H1 (cell line): ENCODE data around the gene FOSL1. TPM values are rescaled to one million over a fixed set of nuclear protein-coding genes. Genes with fewer than 3 reads are reported as not detected.

ENCODE experiments used
- CTCF ChIA-PET: fragments of 300-600 bp; sonication (Branson Sonifier 250); formaldehyde crosslinking; loops from one replicate; lab custom pipeline; 2021; ENCODE audit not compliant: partially characterized antibody; lab: Charles Lee
- POLR2A ChIA-PET: fragments of 300-600 bp; sonication (Branson Sonifier 250); formaldehyde crosslinking; loops from one replicate; lab custom pipeline; 2021; ENCODE audit warnings: inconsistent platforms; ENCODE audit not compliant: partially characterized antibody; lab: Charles Lee
- DNase-seq, 2 experiments: peaks; one replicate each; pipeline versions ENCODE4 v3.0.0 to v3.0.0-alpha.2; 2010 to 2022; ENCODE audit warnings: low spot score in 2 of 2, low read depth in 1 of 2, mixed read lengths in 1 of 2
- FAIRE-seq: peaks from 2 replicates; lab custom pipeline; 2011; peaks lifted over from hg19 to GRCh38; lab: Jason Lieb, UNC
- H2AFZ ChIP-seq: 2 replicates; pipeline ENCODE4 v1.8.1; 2012; ENCODE audit warnings: low read length, inconsistent platforms
- H2AK5ac ChIP-seq: 2 replicates; pipeline ENCODE4 v1.6.1; 2013; ENCODE audit warnings: low read depth, low read length
- H2BK120ac ChIP-seq: replicated peaks from 2 replicates; pipeline ENCODE3; 2013; ENCODE audit warnings: low read depth, low read length, inconsistent platforms
- H2BK12ac ChIP-seq: 2 replicates; pipeline ENCODE4 v1.6.1; 2013; ENCODE audit warnings: low read depth, low read length
- H2BK15ac ChIP-seq: 2 replicates; pipeline ENCODE4 v1.6.1; 2013; ENCODE audit warnings: low read length
- H2BK20ac ChIP-seq: 2 replicates; pipeline ENCODE4 v1.6.1; 2013; ENCODE audit warnings: low read length
- H2BK5ac ChIP-seq: 2 replicates; pipeline ENCODE4 v1.6.1; 2013; ENCODE audit warnings: low read depth, low read length
- H3K14ac ChIP-seq: 2 replicates; pipeline ENCODE4 v1.6.1; 2013; ENCODE audit warnings: inconsistent platforms; ENCODE audit not compliant: insufficient read length
- H3K18ac ChIP-seq: 2 replicates; pipeline ENCODE4 v1.6.1; 2013; ENCODE audit warnings: low read length; ENCODE audit errors: extremely low read depth
- H3K23ac ChIP-seq: 2 replicates; pipeline ENCODE4 v1.6.1; 2013; ENCODE audit warnings: inconsistent platforms; ENCODE audit not compliant: insufficient read length
- H3K23me2 ChIP-seq: 2 replicates; pipeline ENCODE4 v1.6.1; 2013; ENCODE audit warnings: low read depth, low read length
- H3K27ac ChIP-seq: 2 replicates; pipeline ENCODE4 v1.6.1; 2011; ENCODE audit warnings: low read depth, low read length, inconsistent platforms
- H3K27me3 ChIP-seq, 4 experiments: replicated peaks in 1 of 4; 1 replicate in 1 of 4; 2 replicates in 3 of 4; pipeline versions ENCODE4 v1.6.1 to v1.8.1; 2011 to 2013; ENCODE audit warnings: low read length in 3 of 4, mild to moderate bottlenecking in 3 of 4, inconsistent platforms in 2 of 4, mixed read lengths in 2 of 4, moderate library complexity in 1 of 4; ENCODE audit not compliant: control insufficient read depth in 3 of 4, insufficient read depth in 3 of 4; ENCODE audit errors: extremely low read depth in 1 of 4
- H3K36me3 ChIP-seq, 4 experiments: 2 replicates each; pipeline versions ENCODE4 v1.6.1 to v1.8.1; 2011 to 2013; ENCODE audit warnings: mild to moderate bottlenecking in 4 of 4, low read length in 3 of 4, moderate library complexity in 2 of 4, control low read depth in 1 of 4, inconsistent platforms in 1 of 4; ENCODE audit not compliant: insufficient read depth in 4 of 4, control insufficient read depth in 2 of 4
- H3K4ac ChIP-seq: replicated peaks from 2 replicates; pipeline ENCODE3; 2013; ENCODE audit warnings: low read length, low read depth, mixed read lengths, inconsistent platforms; ENCODE audit not compliant: insufficient read length
- H3K4me1 ChIP-seq, 4 experiments: replicated peaks in 1 of 4; 1 replicate in 1 of 4; 2 replicates in 3 of 4; pipeline versions ENCODE4 v1.6.1 to v1.8.1; 2011 to 2013; ENCODE audit warnings: low read length in 3 of 4, inconsistent platforms in 2 of 4, mixed read lengths in 1 of 4; ENCODE audit not compliant: insufficient read depth in 4 of 4, control insufficient read depth in 3 of 4
- H3K4me2 ChIP-seq, 2 experiments: 2 replicates each; pipeline versions ENCODE4 v1.6.1 to v1.8.1; 2011 to 2013; ENCODE audit warnings: low read depth in 2 of 2, low read length in 2 of 2, control low read depth in 1 of 2, inconsistent platforms in 1 of 2, mild to moderate bottlenecking in 1 of 2; ENCODE audit not compliant: insufficient read depth in 1 of 2
- H3K4me3 ChIP-seq, 4 experiments: fragments of 200-600, 300-600 bp in 1 of 4; sonication (generic), shearing (Covaris generic), sonication (Bioruptor Twin) in 1 of 4; 2 replicates each; pipeline versions ENCODE4 v1.5.1 to v1.8.1; 2011 to 2016; ENCODE audit warnings: low read length in 4 of 4, low read depth in 3 of 4, control low read depth in 2 of 4, inconsistent platforms in 2 of 4, mild to moderate bottlenecking in 2 of 4, mixed read lengths in 1 of 4, moderate library complexity in 1 of 4; ENCODE audit not compliant: insufficient read depth in 2 of 4; ENCODE audit errors: extremely low read depth in 1 of 4
- H3K56ac ChIP-seq: replicated peaks from 2 replicates; pipeline ENCODE3; 2013; ENCODE audit warnings: low read depth, mild to moderate bottlenecking, mixed read lengths, low read length, inconsistent platforms; ENCODE audit not compliant: insufficient read length
- H3K79me1 ChIP-seq: 2 replicates; pipeline ENCODE4 v1.6.1; 2013; ENCODE audit warnings: low read depth, low read length, control low read depth
- H3K79me2 ChIP-seq, 2 experiments: 2 replicates each; pipeline versions ENCODE4 v1.6.1 to v1.8.1; 2012 to 2013; ENCODE audit warnings: low read length in 2 of 2, mild to moderate bottlenecking in 2 of 2, inconsistent platforms in 1 of 2; ENCODE audit not compliant: insufficient read depth in 2 of 2, control insufficient read depth in 1 of 2
- H3K9ac ChIP-seq, 4 experiments: replicated peaks in 1 of 4; 1 replicate in 1 of 4; 2 replicates in 3 of 4; pipeline versions ENCODE4 v1.6.1 to v1.8.1; 2011 to 2013; ENCODE audit warnings: low read depth in 3 of 4, low read length in 3 of 4, control low read depth in 2 of 4, mild to moderate bottlenecking in 2 of 4, moderate library complexity in 2 of 4, inconsistent platforms in 1 of 4; ENCODE audit errors: extremely low read depth in 1 of 4
- H3K9me3 ChIP-seq, 2 experiments: 2 replicates each; pipeline versions ENCODE4 v1.6.1 to v1.8.1; 2012 to 2013; ENCODE audit warnings: mild to moderate bottlenecking in 2 of 2, moderate library complexity in 2 of 2, control low read depth in 1 of 2, inconsistent platforms in 1 of 2, low read depth in 1 of 2, low read length in 1 of 2, mixed read lengths in 1 of 2; ENCODE audit not compliant: insufficient read depth in 2 of 2
- H4K20me1 ChIP-seq, 2 experiments: replicated peaks in 1 of 2; 2 replicates each; pipeline versions ENCODE3 to v1.8.1; 2011 to 2013; ENCODE audit warnings: inconsistent platforms in 2 of 2, low read length in 2 of 2, mild to moderate bottlenecking in 1 of 2; ENCODE audit not compliant: insufficient read depth in 2 of 2, control insufficient read depth in 1 of 2
- H4K5ac ChIP-seq: 2 replicates; pipeline ENCODE4 v1.6.1; 2013; ENCODE audit warnings: low read length, low read depth, mixed read lengths, inconsistent platforms; ENCODE audit not compliant: insufficient read length
- H4K8ac ChIP-seq: 2 replicates; pipeline ENCODE4 v1.8.0; 2013; ENCODE audit warnings: mild to moderate bottlenecking, moderate library complexity, low read length, inconsistent platforms; ENCODE audit not compliant: insufficient read depth; ENCODE audit errors: extremely low read depth
- H4K91ac ChIP-seq: replicated peaks from 2 replicates; pipeline ENCODE3; 2013; ENCODE audit warnings: low read length, mixed read lengths, inconsistent platforms; ENCODE audit not compliant: insufficient read length
- HDAC2 ChIP-seq, 2 experiments: fragments of 300-600 bp in 1 of 2; sonication (generic) in 1 of 2; IDR thresholded peaks; 2 replicates each; pipeline ENCODE4 v1.6.1; 2011 to 2012; ENCODE audit warnings: low read depth in 2 of 2, low read length in 2 of 2, mild to moderate bottlenecking in 2 of 2, moderate library complexity in 2 of 2, borderline replicate concordance in 1 of 2, inconsistent platforms in 1 of 2
- KDM1A ChIP-seq: fragments of 200-600, 300-600 bp; sonication (generic); IDR thresholded peaks from 2 replicates; pipeline ENCODE4 v1.7.1; 2016; ENCODE audit warnings: mild to moderate bottlenecking, low read length, borderline replicate concordance
- KDM4A ChIP-seq: IDR thresholded peaks from one replicate; pipeline ENCODE4 v1.7.1; 2012; ENCODE audit warnings: low read depth, mild to moderate bottlenecking, moderate library complexity, low read length, inconsistent platforms; ENCODE audit not compliant: severe bottlenecking
- PHF8 ChIP-seq: fragments of 200-600 bp; sonication (generic); conservative IDR thresholded peaks from 2 replicates; pipeline ENCODE4 v1.7.1; 2012; ENCODE audit warnings: low read depth, mild to moderate bottlenecking, inconsistent platforms, low read length, moderate library complexity
- POLR2AphosphoS5 ChIP-seq: IDR thresholded peaks from 2 replicates; pipeline ENCODE4 v1.6.1; 2011; ENCODE audit warnings: low read depth, low read length
- SUZ12 ChIP-seq: fragments of 200-600 bp; sonication (generic); IDR thresholded peaks from 2 replicates; pipeline ENCODE4 v1.6.1; 2012; ENCODE audit warnings: mild to moderate bottlenecking, inconsistent platforms, low read length, moderate library complexity, mixed read lengths
- WGBS, 2 experiments: shearing (Covaris generic) in 1 of 2; methylation state at CpG; one replicate each; pipeline versions ENCODE4 v1.1.6 to v1.1.7; 2013 to 2015; ENCODE audit warnings: low lambda C conversion rate in 2 of 2, mixed read lengths in 2 of 2, inconsistent platforms in 1 of 2, low coverage in 1 of 2, missing lambda C conversion rate in 1 of 2; ENCODE audit not compliant: insufficient replicate concordance in 2 of 2, insufficient coverage in 1 of 2, insufficient read length in 1 of 2; ENCODE audit errors: extremely low coverage in 1 of 2, missing lambda C conversion rate in 1 of 2; 5-methylcytosine and 5-hydroxymethylcytosine counted together
- polyA plus RNA-seq, 7 experiments: library from polyadenylated mRNA; depleted of rRNA in 3 of 7; stranded (reverse) in 5 of 7; unstranded in 2 of 7; fragments of >200 nt in 5 of 7; fragments of 200-250 nt in 2 of 7; gene quantifications; 1 replicate in 5 of 7; 2 replicates in 1 of 7; 4 replicates in 1 of 7; pipeline versions ENCODE4 v1.2.1 to v1.2.3, GENCODE V29; 2011 to 2013; ENCODE audit warnings: missing spikeins in 2 of 7, mixed read lengths in 2 of 7
- total RNA-seq: library from RNA; stranded (reverse); fragmentation: NEBNext Ultra II Directional; extraction: Animal tissue kit (Norgen Biotek cat#: 25700); gene quantifications from 2 replicates; pipeline ENCODE4 v1.2.1, GENCODE V29; 2021

The FOSL1 gene
- total and polyA plus RNA-seq, 2 of the 8 experiments (the other 6 are each of a cell fraction or from before 2014, with no cell fraction given): 6.3 to 7.2 TPM

GRCh38 chr11:65867284-65868071 is 32.7 kb downstream of the FOSL1 start:
- H3K79me1 ChIP-seq: no peaks in the 10 kb centered on the region; the same call in 1 of the 2 replicates
- DNase-seq (peak in 1 of 2 experiments; percentile 90), FAIRE-seq (peak; percentile 28)
- ChIA-PET CTCF (interaction anchor here (1.4 to 9.9 kb wide), 7 partner anchors 8 to 64 kb away, joined by 3 to 210 read pairs (median 71); partner anchors contain the start of genes CCDC85B, CFL1, FIBP and MUS81), POLR2A (interaction anchor here (0.6 to 39.7 kb wide), 4 partner anchors 7 to 115 kb away, joined by 3 to 1071 read pairs (median 538); partner anchors contain the start of genes CCDC85B, CFL1, CTSW and EFEMP2)
- no peak overlapping the region for H2BK12ac ChIP-seq
- no peak overlapping the region for H3K56ac ChIP-seq
- H2BK15ac ChIP-seq: no peak overlapping the region
- WGBS, 2 experiments: 10% methylated on average over 29 of the region's 29 CpGs; no CpG with 5 or more reads in 1 of the 2 experiments
- H3K79me2 ChIP-seq: no peaks in the 10 kb centered on the region
- peaks cover 4% of the 10 kb centered on the region; the same call in 1 of the 2 replicates for H3K23me2 ChIP-seq
- no peak overlapping the region for H4K5ac ChIP-seq
- H2BK120ac ChIP-seq: no peak overlapping the region
- peak overlapping the region; percentile 31 for H4K8ac ChIP-seq
- no peak overlapping the region for H3K27ac ChIP-seq
- no peaks in the 10 kb centered on the region for H3K9me3 ChIP-seq
- peaks cover 0 to 2% of the 10 kb centered on the region in 2 experiments for H4K20me1 ChIP-seq
- H3K4me2 ChIP-seq: peak overlapping the region; percentile 86 to 93
- no peak overlapping the region for H2AK5ac ChIP-seq
- H3K4me3 ChIP-seq: peak overlapping the region; percentile 64 to 74 (median 74)
- H3K36me3 ChIP-seq: peaks cover 5 to 17% (median 14%) of the 10 kb centered on the region in 4 experiments
- no peak overlapping the region for H3K23ac ChIP-seq
- H3K14ac ChIP-seq: no peak overlapping the region
- H2BK20ac ChIP-seq: no peak overlapping the region
- 0 out of 7 replicates have a peak overlapping the region, but pooled peaks of 1 of the 4 experiments have one; percentile 20 for H3K9ac ChIP-seq
- no peak overlapping the region for H2BK5ac ChIP-seq
- peaks cover 0 to 27% (median 11%) of the 10 kb centered on the region in 4 experiments; a peak in 3 of 7 replicates for H3K27me3 ChIP-seq
- no peak overlapping the region for H3K18ac ChIP-seq
- H2AFZ ChIP-seq: no peak overlapping the region
- TF ChIP-seq KDM1A (peak; percentile 56; the same call in 1 of the 2 replicates), HDAC2 (IDR thresholded peaks at IDR 0.05; ENCODE audit: borderline replicate concordance in 1 of 2, low read depth in 2 of 2, low read length in 2 of 2) (0 out of 4 replicates have a peak, but pooled peaks of 1 of the 2 experiments have one; percentile 22), SUZ12 (no peak), KDM4A (peak; percentile 38), PHF8 (no peak), POLR2AphosphoS5 (peak; percentile 24; the same call in 1 of the 2 replicates)
- TF ChIP-seq, all 59 proteins: peak for 4
- Histone ChIP-seq H3K4me1 (peaks cover 0 to 6% (median 3%) of the 10 kb centered on the region in 4 experiments; a peak in 4 of 7 replicates), H3K4ac (no peak overlapping the region), H4K91ac (no peak overlapping the region)
